CD14-positive monocyte (primary cell): ENCODE results near the gene FUT1. TPM values are rescaled to one million over a fixed set of nuclear protein-coding genes. Genes with fewer than 3 reads are reported as not detected.

Experiments
- DNase-seq, 3 donors: peaks; one replicate each; pipeline ENCODE4 v3.0.0-alpha.2; 2011 to 2022
- H2AFZ ChIP-seq: 2 replicates; pipeline ENCODE4 v1.6.0; 2012; ENCODE audit warnings: mild to moderate bottlenecking, low read depth, low read length, inconsistent platforms; ENCODE audit not compliant: insufficient read depth, poor library complexity, severe bottlenecking
- H3K27ac ChIP-seq, 2 donors: 1 replicate in 1 of 2; 2 replicates in 1 of 2; pipeline ENCODE4 v1.5.1; 2012 to 2013; ENCODE audit warnings: low read length in 2 of 2, control low read depth in 1 of 2, inconsistent platforms in 1 of 2, low read depth in 1 of 2, mild to moderate bottlenecking in 1 of 2
- H3K27me3 ChIP-seq, 2 donors: one replicate each; pipeline versions ENCODE4 v1.6.0 to v1.6.1; 2011 to 2013; ENCODE audit warnings: low read length in 2 of 2; ENCODE audit not compliant: control insufficient read depth in 2 of 2, insufficient read depth in 2 of 2
- H3K36me3 ChIP-seq, 2 donors: replicated peaks in 1 of 2; 1 replicate in 1 of 2; 2 replicates in 1 of 2; pipeline versions ENCODE4 v1.5.1 to v1.6.1; 2012 to 2013; ENCODE audit warnings: low read length in 2 of 2, control low read depth in 1 of 2, inconsistent platforms in 1 of 2, mild to moderate bottlenecking in 1 of 2; ENCODE audit not compliant: insufficient read depth in 2 of 2, control insufficient read depth in 1 of 2
- H3K4me1 ChIP-seq, 2 donors: 1 replicate in 1 of 2; 2 replicates in 1 of 2; pipeline versions ENCODE4 v1.5.1 to v1.6.1; 2012 to 2013; ENCODE audit warnings: low read length in 2 of 2, control low read depth in 1 of 2, inconsistent platforms in 1 of 2, mild to moderate bottlenecking in 1 of 2, moderate library complexity in 1 of 2; ENCODE audit not compliant: insufficient read depth in 2 of 2, control insufficient read depth in 1 of 2
- H3K4me2 ChIP-seq: replicated peaks from 2 replicates; pipeline ENCODE3; 2012; ENCODE audit warnings: low read length, moderate library complexity, mild to moderate bottlenecking; ENCODE audit not compliant: poor library complexity, severe bottlenecking; ENCODE audit errors: extremely low read depth
- H3K4me3 ChIP-seq, 3 experiments: fragments of 200-600 bp in 1 of 3; sonication (generic) in 1 of 3; replicated peaks in 1 of 3; 1 replicate in 2 of 3; 2 replicates in 1 of 3; pipeline ENCODE4 v1.5.1; 2011 to 2013; ENCODE audit warnings: low read length in 3 of 3, mild to moderate bottlenecking in 3 of 3, control low read depth in 2 of 3, low read depth in 2 of 3, inconsistent platforms in 1 of 3, moderate library complexity in 1 of 3
- H3K79me2 ChIP-seq: 2 replicates; pipeline ENCODE4 v1.6.0; 2012; ENCODE audit warnings: mild to moderate bottlenecking, control low read depth, inconsistent platforms, low read length, moderate library complexity; ENCODE audit not compliant: insufficient read depth
- H3K9ac ChIP-seq: 2 replicates; pipeline ENCODE4 v1.6.0; 2017; ENCODE audit warnings: low read length, mild to moderate bottlenecking; ENCODE audit not compliant: insufficient read depth, poor library complexity, severe bottlenecking
- H3K9me3 ChIP-seq, 2 donors: replicated peaks in 1 of 2; 1 replicate in 1 of 2; 2 replicates in 1 of 2; pipeline versions ENCODE4 v1.5.1 to v1.6.1; 2012 to 2013; ENCODE audit warnings: low read length in 2 of 2, control low read depth in 1 of 2; ENCODE audit not compliant: control insufficient read depth in 1 of 2, insufficient read depth in 1 of 2
- H4K20me1 ChIP-seq: 2 replicates; pipeline ENCODE4 v1.6.0; 2012; ENCODE audit warnings: mild to moderate bottlenecking, low read length, control low read depth, moderate library complexity; ENCODE audit not compliant: insufficient read depth
- H3K27ac Mint-ChIP-seq, 7 donors: one replicate each; pipeline ENCODE4 v1.8.0; 2020; ENCODE audit warnings: mild to moderate bottlenecking in 7 of 7, mixed read lengths in 7 of 7, moderate library complexity in 6 of 7, inconsistent platforms in 2 of 7
- H3K27me3 Mint-ChIP-seq, 3 donors: one replicate each; pipeline ENCODE4 v1.8.0; 2021 to 2022; ENCODE audit warnings: low read depth in 3 of 3, mild to moderate bottlenecking in 3 of 3, mixed read lengths in 3 of 3, moderate library complexity in 3 of 3, inconsistent platforms in 1 of 3
- H3K36me3 Mint-ChIP-seq, 2 donors: one replicate each; pipeline ENCODE4 v1.8.0; 2020; ENCODE audit warnings: mixed read lengths in 2 of 2, inconsistent platforms in 1 of 2, mild to moderate bottlenecking in 1 of 2
- H3K4me1 Mint-ChIP-seq: one replicate; pipeline ENCODE4 v1.8.0; 2020; ENCODE audit warnings: mild to moderate bottlenecking, mixed read lengths
- H3K4me3 Mint-ChIP-seq, 2 donors: one replicate each; pipeline ENCODE4 v1.8.0; 2020; ENCODE audit warnings: mild to moderate bottlenecking in 2 of 2, mixed read lengths in 2 of 2, moderate library complexity in 1 of 2
- H3K9me3 Mint-ChIP-seq, 7 donors: one replicate each; pipeline ENCODE4 v1.8.0; 2020 to 2022; ENCODE audit warnings: mixed read lengths in 7 of 7, mild to moderate bottlenecking in 6 of 7, moderate library complexity in 6 of 7, inconsistent platforms in 2 of 7
- WGBS: methylation state at CpG from one replicate; pipeline ENCODE4 v1.1.5; 2013; ENCODE audit warnings: missing lambda C conversion rate; ENCODE audit not compliant: insufficient coverage; 5-methylcytosine and 5-hydroxymethylcytosine counted together
- intact Hi-C, 2 donors: fragments of 100-400 bp; cut with micrococcal nuclease; formaldehyde crosslinking; loops; one replicate each; pipeline versions ENCODE4 v1.15.0 to v1.15.1; 2023
- polyA plus RNA-seq, 3 donors: library from polyadenylated mRNA; depleted of rRNA in 1 of 3; unstranded in 2 of 3; stranded (reverse) in 1 of 3; fragments of 300-500 nt in 2 of 3; fragments of >200 nt in 1 of 3; fragmentation: Illumina TruSeq in 2 of 3; gene quantifications; 1 replicate in 2 of 3; 2 replicates in 1 of 3; pipeline ENCODE4 v1.2.3, GENCODE V29; 2012 to 2021
- TF ChIP-seq, protein P1 (sequence below): fragments of 200-600 bp; IDR thresholded peaks from one replicate; pipeline ENCODE4 v1.8.0; 2022; ENCODE audit warnings: antibody characterized with exemption, mild to moderate bottlenecking

Gene FUT1
- polyA plus RNA-seq, 3 donors, result 0.03 TPM; not detected in 2

DNA sequence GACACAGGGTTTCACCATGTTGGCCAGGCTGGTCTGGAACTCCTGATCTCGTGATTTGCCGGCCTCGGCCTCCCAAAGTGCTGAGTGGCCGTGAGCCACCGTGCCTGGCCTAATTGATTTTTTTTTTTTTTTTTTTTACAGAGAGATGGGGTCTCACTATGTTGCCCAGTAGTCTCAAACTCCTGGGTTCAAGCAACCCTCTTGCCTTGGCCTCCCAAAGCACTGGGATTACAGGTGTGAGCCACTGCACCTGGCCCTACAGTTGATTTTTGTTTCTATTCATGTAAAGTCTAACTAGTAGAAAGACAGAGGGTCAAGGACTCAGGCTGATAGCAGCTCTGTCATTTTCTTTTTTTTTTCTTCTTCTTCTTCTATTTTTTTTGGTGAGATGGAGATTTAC lies 24.7 kb upstream of the FUT1 start:
- Histone ChIP-seq H3K4me2 (no peak overlapping the region), H3K27me3 (no peaks in the 10 kb centered on the region), H4K20me1 (no peaks in the 10 kb centered on the region), H3K36me3 (no peaks in the 10 kb centered on the region), H3K9ac (no peak overlapping the region), H3K79me2 (no peaks in the 10 kb centered on the region), H3K4me3 (no peak overlapping the region), H2AFZ (no peak overlapping the region), H3K9me3 (no peaks in the 10 kb centered on the region), H3K27ac (no peak overlapping the region), H3K4me1 (peaks cover 13% of the 10 kb centered on the region in 2 donors)
- Mint-ChIP-seq H3K4me1 (peaks cover 21% of the 10 kb centered on the region), H3K27me3 (peaks cover 3 to 12% (median 5%) of the 10 kb centered on the region in 3 donors), H3K27ac (peak overlapping the region in 1 of 7 donors; percentile 13), H3K36me3 (no peaks in the 10 kb centered on the region), H3K9me3 (peaks cover 0 to 2% (median 0%) of the 10 kb centered on the region in 7 donors), H3K4me3 (no peak overlapping the region)
- intact Hi-C loops, result no loop called here
- TF ChIP-seq, protein P1, sequence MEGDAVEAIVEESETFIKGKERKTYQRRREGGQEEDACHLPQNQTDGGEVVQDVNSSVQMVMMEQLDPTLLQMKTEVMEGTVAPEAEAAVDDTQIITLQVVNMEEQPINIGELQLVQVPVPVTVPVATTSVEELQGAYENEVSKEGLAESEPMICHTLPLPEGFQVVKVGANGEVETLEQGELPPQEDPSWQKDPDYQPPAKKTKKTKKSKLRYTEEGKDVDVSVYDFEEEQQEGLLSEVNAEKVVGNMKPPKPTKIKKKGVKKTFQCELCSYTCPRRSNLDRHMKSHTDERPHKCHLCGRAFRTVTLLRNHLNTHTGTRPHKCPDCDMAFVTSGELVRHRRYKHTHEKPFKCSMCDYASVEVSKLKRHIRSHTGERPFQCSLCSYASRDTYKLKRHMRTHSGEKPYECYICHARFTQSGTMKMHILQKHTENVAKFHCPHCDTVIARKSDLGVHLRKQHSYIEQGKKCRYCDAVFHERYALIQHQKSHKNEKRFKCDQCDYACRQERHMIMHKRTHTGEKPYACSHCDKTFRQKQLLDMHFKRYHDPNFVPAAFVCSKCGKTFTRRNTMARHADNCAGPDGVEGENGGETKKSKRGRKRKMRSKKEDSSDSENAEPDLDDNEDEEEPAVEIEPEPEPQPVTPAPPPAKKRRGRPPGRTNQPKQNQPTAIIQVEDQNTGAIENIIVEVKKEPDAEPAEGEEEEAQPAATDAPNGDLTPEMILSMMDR, result no peak
- no CpG with 5 or more reads among the region's 5 CpGs for WGBS
- DNase-seq, result no peak

GRCh38 chr19:48772503-48772953 lies 20.1 kb upstream of the FUT1 start:
- Mint-ChIP-seq H3K4me3 (no peak overlapping the region), H3K27ac (no peak overlapping the region), H3K4me1 (peaks cover 18% of the 10 kb centered on the region), H3K9me3 (peaks cover 0 to 2% (median 0%) of the 10 kb centered on the region in 7 donors), H3K36me3 (no peaks in the 10 kb centered on the region), H3K27me3 (peaks cover 10 to 24% (median 14%) of the 10 kb centered on the region in 3 donors)
- H3K27me3 ChIP-seq, result peaks cover 0 to 3% of the 10 kb centered on the region in 2 donors
- peaks cover 20 to 21% of the 10 kb centered on the region in 2 donors for H3K4me1 ChIP-seq
- no peak overlapping the region for H3K27ac ChIP-seq
- H3K79me2 ChIP-seq, result no peaks in the 10 kb centered on the region
- no peak overlapping the region for H2AFZ ChIP-seq
- H3K9me3 ChIP-seq, result no peaks in the 10 kb centered on the region
- no peak for DNase-seq
- intact Hi-C loops, result no loop called here
- no peak overlapping the region for H3K4me2 ChIP-seq
- H3K4me3 ChIP-seq, result no peak overlapping the region
- no peak overlapping the region for H3K9ac ChIP-seq
- 97% methylated on average over 9 of the region's 13 CpGs for WGBS
- H4K20me1 ChIP-seq, result no peaks in the 10 kb centered on the region
- no peaks in the 10 kb centered on the region for H3K36me3 ChIP-seq
- TF ChIP-seq, protein P1, result no peak
